PC-9 (cell line): Measurements from ENCODE around the gene FAM131A.

Experiments used
- CTCF ChIP-seq: fragments of 200-600 bp; sonication (generic); conservative IDR thresholded peaks from 2 replicates; pipeline ENCODE4 v1.6.1; 2017; ENCODE audit warnings: mixed run types, antibody characterized with exemption, mild to moderate bottlenecking, moderate library complexity
- EZH2 ChIP-seq: fragments of 200-600 bp; sonication (generic); IDR thresholded peaks from 2 replicates; pipeline ENCODE4 v1.8.0; 2017; ENCODE audit warnings: antibody characterized with exemption, low read depth

GRCh38 chr3:184291044-184291737 lies 46.2 kb upstream of the FAM131A start:
- TF ChIP-seq CTCF (no peak), EZH2 (no peak)
